ENCODE measurements around the gene STN1.
A peak's percentile ranks its signal among the peaks of the same experiment; 100 is the strongest.

The STN1 gene

DNA sequence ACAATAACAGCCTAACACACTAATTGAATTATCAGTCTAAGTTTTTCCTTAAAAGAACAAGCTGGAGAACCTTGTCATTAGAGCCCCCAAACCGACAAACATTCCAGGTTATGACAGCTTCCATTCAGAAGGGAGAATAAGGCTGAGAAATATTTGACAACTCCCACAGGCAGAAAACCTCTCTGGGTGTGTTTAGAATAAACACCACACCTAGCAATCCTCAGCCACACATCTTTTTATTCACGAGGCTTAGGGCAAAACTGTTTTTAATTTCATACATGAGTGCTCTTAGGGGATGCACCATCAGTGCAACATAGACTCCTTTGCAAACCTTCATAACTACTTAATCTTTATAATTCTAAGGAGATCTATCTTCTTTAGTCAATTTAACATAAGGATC, 24.2 kb downstream of the STN1 start:
- TF ChIP-seq, protein P1, sequence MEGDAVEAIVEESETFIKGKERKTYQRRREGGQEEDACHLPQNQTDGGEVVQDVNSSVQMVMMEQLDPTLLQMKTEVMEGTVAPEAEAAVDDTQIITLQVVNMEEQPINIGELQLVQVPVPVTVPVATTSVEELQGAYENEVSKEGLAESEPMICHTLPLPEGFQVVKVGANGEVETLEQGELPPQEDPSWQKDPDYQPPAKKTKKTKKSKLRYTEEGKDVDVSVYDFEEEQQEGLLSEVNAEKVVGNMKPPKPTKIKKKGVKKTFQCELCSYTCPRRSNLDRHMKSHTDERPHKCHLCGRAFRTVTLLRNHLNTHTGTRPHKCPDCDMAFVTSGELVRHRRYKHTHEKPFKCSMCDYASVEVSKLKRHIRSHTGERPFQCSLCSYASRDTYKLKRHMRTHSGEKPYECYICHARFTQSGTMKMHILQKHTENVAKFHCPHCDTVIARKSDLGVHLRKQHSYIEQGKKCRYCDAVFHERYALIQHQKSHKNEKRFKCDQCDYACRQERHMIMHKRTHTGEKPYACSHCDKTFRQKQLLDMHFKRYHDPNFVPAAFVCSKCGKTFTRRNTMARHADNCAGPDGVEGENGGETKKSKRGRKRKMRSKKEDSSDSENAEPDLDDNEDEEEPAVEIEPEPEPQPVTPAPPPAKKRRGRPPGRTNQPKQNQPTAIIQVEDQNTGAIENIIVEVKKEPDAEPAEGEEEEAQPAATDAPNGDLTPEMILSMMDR (IDR thresholded peaks at IDR 0.05), result no peak

DNA sequence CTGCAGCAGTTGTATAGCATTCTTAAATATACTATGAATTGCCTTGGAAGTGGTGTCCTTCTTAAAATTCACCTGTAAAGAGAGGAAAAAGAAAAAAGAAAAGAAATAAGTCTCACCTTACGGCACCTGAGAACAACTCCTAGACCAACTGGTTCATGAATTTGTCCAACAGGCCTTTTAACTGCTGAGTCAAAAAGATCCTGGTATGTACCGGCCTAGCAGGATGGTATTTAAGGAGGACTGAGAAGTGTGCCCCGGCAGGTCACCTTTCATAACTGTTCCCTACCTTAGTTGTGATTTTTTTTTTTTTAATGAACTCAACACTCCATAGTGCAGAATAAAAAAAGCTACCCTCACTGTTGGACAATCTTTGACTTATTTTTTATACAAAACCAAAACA, 25.8 kb downstream of the STN1 start:
- TF ChIP-seq, protein P1 (IDR thresholded peaks at IDR 0.05), result no peak

DNA sequence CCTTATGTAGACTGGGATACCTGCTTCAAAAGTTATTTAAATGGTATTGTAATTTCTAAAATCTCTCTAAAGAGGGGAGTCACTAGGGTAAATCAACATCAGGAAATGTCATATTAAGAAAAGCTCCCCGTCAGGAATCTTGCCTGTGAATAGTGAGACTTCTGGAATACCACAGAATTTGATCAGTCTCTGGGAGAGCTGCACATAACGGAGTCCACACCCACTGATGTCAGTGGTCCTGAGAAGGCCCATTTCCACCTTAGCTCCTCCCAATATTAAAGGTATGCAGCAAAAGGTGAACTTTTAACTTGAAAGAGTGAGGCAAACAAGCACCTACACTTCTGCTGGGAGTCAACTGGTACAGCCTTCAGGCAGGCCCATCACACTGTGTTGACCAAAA, 27.3 kb downstream of the STN1 start:
- TF ChIP-seq, protein P1 (IDR thresholded peaks at IDR 0.05), result no peak

DNA sequence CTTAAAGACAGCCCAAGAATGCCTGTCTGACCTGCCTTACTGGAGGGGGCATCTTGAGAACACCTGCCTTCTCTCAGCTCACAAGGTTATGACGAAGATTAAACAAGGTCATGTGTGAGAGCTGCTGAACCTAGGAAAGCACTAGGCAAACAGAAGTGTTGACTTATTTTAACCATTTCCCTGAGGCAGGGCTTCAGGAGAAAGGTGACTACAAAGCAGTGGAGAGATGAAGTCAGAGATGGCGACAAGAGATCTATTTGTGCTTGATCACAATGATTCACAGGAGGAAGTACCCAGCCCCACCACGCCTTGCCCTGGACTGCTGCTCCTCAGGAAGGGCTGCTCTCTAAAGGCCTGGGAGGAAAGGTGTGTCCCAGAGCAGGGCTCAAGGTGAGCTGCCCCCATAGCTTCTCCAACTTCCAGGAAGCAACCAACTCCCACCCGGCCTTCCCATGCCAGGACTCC, 27.8 kb downstream of the STN1 start:
- TF ChIP-seq, protein P1 (IDR thresholded peaks at IDR 0.05), result no peak

DNA sequence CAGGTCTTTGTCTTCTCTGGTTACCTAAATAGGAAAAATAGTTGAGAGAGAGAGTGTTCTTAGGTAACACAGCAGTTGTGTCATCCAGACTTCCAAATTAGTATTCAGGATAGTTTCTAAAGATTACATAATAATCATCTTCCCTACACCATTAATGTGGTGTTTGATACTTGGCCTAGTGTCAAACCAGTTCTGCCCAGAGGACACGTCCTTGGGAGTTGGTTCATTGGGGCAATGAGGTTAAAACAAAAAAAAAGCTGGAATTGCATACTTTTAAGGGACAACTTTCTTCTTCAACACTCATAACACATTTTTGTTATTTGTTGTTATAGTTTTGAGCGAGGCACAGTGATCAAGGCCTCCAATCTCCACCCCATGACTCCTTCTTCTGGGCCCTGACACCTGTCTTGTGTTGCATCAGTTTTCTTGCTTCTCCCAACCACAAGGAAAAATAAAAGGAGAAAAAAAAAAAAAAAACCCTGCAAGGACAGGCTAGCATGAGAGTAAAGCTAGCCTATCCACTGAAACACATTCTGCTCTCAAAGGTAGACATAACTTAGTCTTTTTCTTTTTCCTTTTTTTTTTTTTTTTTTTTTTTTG, 28.8 kb downstream of the STN1 start:
- TF ChIP-seq, protein P1 (IDR thresholded peaks at IDR 0.05), result no peak

DNA sequence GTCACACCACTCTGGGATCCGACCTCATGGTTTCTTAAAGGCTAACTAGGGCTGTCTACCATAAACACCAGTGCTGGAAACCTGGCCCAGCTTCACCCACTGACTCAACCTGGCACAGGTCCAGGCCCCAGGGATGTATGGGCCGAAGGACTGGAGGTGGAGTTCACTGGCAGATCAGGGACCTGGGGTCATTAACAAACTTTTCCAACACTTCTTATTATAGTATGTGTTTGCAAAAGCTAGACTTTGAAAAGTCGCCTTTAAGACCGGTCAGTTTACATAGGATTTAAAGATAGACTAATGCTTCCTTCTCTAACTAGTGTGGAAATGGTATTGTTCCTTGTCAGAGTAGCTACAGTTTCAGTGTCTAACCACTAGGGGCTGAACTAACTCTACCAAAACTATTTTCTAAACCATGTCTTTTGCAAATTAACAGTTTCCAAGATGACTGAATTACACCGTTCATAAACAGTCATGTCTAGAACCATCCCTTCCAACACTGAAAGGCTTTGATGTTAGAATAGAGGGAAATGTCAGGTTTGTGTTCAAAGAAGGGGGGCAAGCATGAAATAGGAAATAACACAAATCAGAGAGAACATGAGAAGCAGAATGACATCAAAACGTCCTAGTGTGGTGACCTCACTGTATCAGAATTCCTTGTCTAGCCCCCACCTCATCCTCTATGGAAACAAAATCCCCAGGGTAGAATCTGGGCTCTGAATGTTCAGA, 29.7 kb downstream of the STN1 start:
- TF ChIP-seq, protein P1 (IDR thresholded peaks at IDR 0.05), result peak; percentile 96

DNA sequence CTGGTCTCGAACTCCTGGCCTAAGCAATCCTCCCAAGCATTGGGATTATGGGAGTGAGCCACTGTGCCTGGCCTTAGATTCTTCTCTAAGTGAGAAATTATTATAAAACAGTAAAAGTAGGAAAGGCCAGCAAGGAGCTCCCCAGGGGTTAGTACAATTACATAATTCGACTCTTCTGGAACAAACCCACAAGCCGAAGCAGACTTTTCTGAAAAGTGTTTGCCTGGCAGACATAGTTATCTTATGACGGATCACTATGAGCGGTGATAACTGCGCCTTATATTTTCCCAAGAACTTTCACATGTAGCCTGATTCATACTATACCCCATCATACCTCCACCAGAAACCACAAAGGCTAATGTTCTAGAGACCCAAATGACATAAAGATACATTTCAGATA, 32.4 kb downstream of the STN1 start:
- TF ChIP-seq, protein P1 (IDR thresholded peaks at IDR 0.05), result no peak

Data from LNCAP (cell line).